Caki2 (cell line): ENCODE results near the gene ATP8A1. TPM values are rescaled to one million over a fixed set of nuclear protein-coding genes. Genes with fewer than 3 reads are reported as not detected.
"Not testable (repeated sequence)": the region's sequence is repeated elsewhere in the genome, so short reads cannot be mapped to it uniquely, and the experiment has no call there.

Source experiments
- DNase-seq: peaks from one replicate; pipeline ENCODE4 v3.0.0-alpha.2; 2015; ENCODE audit warnings: low read depth
- in situ Hi-C: cut with HindIII; loops from 2 replicates; pipeline ENCODE4 v1.10.0; 2016; ENCODE audit warnings: low sequenced_read_pairs, low pct_unique_long_range_greater_than_20kb, mixed read lengths
- total RNA-seq: library from RNA; depleted of rRNA; stranded (reverse); fragments of >200 nt; shearing (Covaris generic); gene quantifications from 2 replicates; pipeline ENCODE4 v1.2.3, GENCODE V29; 2014; ENCODE audit warnings: low replicate concordance

The ATP8A1 gene
- total RNA-seq, 1 experiment from 2014 or later, result not detected

- in situ Hi-C loops, result no loop called here
- DNase-seq, result no peak
Observed at GRCh38 chr4:42653626-42654560, 3.0 kb downstream of the ATP8A1 start.

GRCh38 chr4:42652529-42653231 lies 4.2 kb downstream of the ATP8A1 start:
- in situ Hi-C loops, DNase-seq: not testable (repeated sequence)

DNA sequence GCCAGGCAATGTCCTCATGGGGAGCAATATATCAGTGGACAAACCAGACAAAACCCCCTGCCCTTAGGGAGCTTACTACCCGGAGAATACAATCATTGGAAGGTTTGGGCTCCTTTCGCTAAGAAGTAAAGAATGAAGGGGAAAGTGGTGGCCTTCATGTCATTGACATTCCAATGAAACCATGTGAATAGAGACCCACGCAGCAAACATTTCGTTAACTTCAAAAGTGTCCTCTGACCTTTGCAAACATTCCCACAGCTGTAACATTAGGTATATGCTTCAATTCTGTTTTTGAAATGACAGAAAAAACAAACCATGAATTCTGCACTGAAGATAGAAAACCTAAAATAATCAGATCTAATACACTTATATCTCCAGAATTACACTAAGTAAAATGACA lies 7.0 kb downstream of the ATP8A1 start:
- in situ Hi-C loops, result no loop called here
- no peak for DNase-seq

GRCh38 chr4:42646999-42647541 lies 9.8 kb downstream of the ATP8A1 start:
- DNase-seq, result no peak
- in situ Hi-C loops, result no loop called here

DNA sequence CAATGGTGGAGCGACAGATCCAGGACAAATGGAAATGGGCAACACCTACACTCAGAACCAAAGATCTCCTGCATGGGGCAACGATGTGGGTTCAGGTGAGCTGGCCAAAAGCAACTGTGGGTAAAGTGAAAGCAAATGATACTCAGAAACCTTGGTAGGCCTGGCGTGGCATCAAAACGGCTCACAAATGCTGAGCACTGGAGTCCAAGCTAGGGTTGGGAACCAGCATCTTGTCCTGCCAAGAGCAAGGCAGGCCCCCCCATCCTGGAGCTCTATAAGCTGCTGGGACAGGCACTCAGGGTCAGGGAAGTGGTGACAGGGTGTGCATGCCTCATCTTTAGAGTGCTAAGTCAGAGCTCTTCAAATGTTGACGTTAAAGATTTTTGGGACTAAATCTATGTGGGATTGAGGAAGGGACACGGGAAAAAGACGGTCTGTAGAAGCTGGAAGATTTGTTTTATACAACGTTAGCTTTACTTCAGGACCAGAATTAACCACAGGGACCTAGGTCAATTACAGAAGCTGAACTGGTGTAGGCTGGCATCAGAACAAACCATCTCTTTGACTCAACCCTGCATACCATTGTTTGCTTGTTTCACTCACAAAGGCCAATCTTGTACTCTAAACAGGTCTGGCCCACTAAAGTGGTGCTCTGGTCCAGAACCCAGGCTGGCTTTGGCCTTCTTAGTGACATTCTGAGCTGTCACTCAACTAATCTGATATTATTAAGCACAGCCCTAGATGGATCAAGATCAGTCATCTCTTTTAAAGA lies 10.7 kb downstream of the ATP8A1 start:
- in situ Hi-C loops, result no loop called here
- no peak for DNase-seq

DNA sequence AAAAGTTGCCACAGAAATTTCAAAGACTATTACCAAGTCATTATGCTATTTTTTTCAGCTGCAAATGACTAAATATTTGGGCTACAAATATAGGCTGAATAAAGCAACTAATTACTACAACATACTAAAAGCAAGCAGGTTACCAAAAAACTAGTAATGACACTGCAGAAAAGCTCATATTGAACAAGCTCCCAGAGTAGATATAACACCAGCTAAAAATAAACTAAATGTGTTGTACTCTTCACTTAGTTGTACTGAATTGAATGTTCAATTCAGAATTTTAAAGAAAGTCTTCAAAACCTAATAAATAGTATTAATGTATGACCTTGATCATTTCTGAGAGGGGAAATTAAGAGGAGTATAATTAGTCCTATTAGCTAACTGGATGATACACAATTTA lies 12.0 kb downstream of the ATP8A1 start:
- in situ Hi-C loops, result no loop called here
- DNase-seq, result no peak

- DNase-seq, result no peak
- in situ Hi-C loops, result no loop called here
Observed at GRCh38 chr4:42643685-42644084, 13.2 kb downstream of the ATP8A1 start.

- in situ Hi-C loops, result no loop called here
- DNase-seq, result no peak
Observed at GRCh38 chr4:42642845-42643615, 13.9 kb downstream of the ATP8A1 start.

GRCh38 chr4:42642101-42642797 lies 14.7 kb downstream of the ATP8A1 start:
- no peak for DNase-seq
- in situ Hi-C loops, result no loop called here

GRCh38 chr4:42641656-42642055 lies 15.2 kb downstream of the ATP8A1 start:
- DNase-seq, result no peak
- in situ Hi-C loops, result no loop called here

DNA sequence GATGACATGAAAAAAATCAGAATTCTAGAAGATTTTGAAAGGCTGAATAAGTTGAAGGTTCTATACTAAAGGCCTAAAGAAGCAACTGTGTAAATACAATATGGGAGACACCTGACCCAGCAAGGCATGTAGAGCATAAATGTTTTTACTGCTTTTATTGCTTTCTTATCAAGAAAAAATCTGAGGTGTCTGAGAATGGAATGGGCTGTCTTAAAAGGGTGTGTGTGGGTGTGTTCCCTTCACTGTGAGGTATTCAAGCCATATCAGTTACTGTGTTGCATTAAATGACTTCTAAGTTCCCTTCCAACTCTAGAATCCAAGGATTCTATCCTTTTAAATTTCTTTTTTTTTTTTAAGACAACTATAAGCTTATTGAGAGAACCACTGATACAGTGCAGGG lies 15.7 kb downstream of the ATP8A1 start:
- in situ Hi-C loops, result no loop called here

DNA sequence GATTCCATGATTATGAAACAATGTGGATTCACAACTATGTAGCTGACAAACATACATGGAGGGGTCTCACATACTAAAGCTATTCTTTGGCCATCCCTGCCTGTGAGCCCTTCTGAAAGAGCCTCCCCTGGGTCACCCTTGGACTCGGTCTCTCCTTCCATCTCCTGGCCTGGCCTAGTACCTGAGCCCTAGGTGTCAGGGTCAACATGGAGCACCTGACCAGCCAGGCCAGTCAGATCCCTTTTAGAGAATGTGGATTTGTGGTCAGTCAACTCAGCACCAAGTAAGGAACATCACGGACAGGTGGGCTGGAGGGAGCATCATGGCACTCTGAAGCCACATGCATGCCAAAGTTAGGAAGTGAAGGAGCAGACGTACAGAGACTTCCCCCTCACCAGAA lies 16.3 kb downstream of the ATP8A1 start:
- no peak for DNase-seq
- in situ Hi-C loops, result no loop called here

More for the DNA sequence above, 15.7 kb downstream of the ATP8A1 start:
- no peak for DNase-seq

DNA sequence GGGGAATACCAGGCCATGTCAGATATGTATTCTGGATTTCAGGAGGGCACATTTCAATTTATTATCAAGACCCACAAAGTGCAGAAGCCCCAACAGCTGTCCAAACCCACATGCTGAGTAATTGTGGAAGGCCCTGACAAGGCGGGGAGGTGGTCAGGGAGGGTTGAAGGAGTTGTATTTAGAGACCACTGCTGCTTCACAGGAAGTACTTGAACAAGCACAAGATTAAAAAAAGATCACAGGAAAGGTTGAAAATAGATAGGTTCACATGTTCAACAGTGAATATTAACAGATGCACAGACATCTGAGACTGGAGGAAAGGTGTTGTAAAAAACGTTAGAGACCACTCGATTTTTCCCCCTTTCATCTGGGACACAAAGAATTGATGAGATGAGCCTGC lies 17.9 kb downstream of the ATP8A1 start:
- in situ Hi-C loops, result no loop called here
- no peak for DNase-seq

DNA sequence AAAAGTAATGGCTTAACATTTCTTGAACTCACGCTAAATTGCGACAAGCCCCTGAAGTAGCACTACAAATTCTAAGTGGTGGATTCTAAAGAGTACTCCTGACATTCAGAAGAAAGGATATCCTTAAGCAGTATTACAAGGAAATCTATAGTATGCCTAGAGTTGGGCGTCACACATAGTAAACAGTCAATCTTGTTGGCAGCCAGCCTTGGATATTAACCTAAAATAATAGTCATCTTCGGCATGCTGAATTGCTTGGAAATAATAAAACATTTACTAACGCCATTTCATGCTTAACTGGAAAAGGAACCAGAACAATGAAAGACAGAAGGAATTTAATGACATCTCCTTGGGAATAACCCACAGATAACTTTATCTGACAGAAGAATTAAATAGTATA lies 18.6 kb downstream of the ATP8A1 start:
- in situ Hi-C loops, result no loop called here
- no peak for DNase-seq

- in situ Hi-C loops, result no loop called here
- no peak for DNase-seq
Observed at GRCh38 chr4:42637867-42638266, 19.0 kb downstream of the ATP8A1 start.

GRCh38 chr4:42637104-42637503 lies 19.8 kb downstream of the ATP8A1 start:
- no peak for DNase-seq
- in situ Hi-C loops, result no loop called here

DNA sequence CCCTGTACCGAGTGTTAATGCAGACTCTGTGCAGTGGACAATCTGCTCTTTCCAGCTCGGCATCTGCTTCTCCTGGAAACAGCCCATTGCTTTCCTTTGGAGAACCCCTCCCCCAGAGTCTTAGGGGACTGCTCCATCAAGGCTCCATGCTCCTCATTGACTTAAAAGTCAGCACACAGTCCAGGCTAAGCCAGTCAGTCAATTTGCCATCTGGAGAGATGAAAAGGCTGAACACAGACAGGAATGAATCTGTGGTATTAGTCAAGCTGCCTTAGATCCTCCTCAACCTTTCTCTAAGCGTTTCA lies 20.3 kb downstream of the ATP8A1 start:
- in situ Hi-C loops, result no loop called here
- no peak for DNase-seq
